OCI-LY7 (cell line): Measurements from ENCODE around the gene RTL9.

ENCODE experiments used
- CTCF ChIP-seq: fragments of 200-600 bp; sonication (generic); conservative IDR thresholded peaks from 2 replicates; pipeline ENCODE4 v1.5.1; 2014; ENCODE audit warnings: mild to moderate bottlenecking, antibody characterized with exemption, low read length, moderate library complexity, mixed read lengths
- EZH2phosphoT487 ChIP-seq: fragments of 200-600 bp; sonication (generic); IDR thresholded peaks from 2 replicates; pipeline ENCODE4 v1.6.1; 2018; ENCODE audit warnings: low read depth, borderline replicate concordance, mild to moderate bottlenecking, mixed run types, antibody characterized with exemption, low read length, moderate library complexity, mixed read lengths

GRCh38 chrX:110338935-110339334, 19.7 kb upstream of the RTL9 start:
- no peak for TF ChIP-seq CTCF
- no peak for TF ChIP-seq EZH2phosphoT487
